GM12873 (cell line): ENCODE measurements around the gene COTL1.

Source experiments
- CTCF ChIP-seq: IDR thresholded peaks from 2 replicates; pipeline ENCODE4 v1.5.1; 2012; ENCODE audit warnings: low read depth, mild to moderate bottlenecking, moderate library complexity, low read length, control low read depth; ENCODE audit not compliant: insufficient read depth; ENCODE audit errors: missing control alignments

COTL1 gene

GRCh38 chr16:84544031-84544773, 73.7 kb downstream of the COTL1 start:
- TF ChIP-seq CTCF: no peak

- no peak for TF ChIP-seq CTCF
Measured at GRCh38 chr16:84543253-84543652, 74.6 kb downstream of the COTL1 start.

- no peak for TF ChIP-seq CTCF
Measured at GRCh38 chr16:84541999-84542817, 75.7 kb downstream of the COTL1 start.

DNA sequence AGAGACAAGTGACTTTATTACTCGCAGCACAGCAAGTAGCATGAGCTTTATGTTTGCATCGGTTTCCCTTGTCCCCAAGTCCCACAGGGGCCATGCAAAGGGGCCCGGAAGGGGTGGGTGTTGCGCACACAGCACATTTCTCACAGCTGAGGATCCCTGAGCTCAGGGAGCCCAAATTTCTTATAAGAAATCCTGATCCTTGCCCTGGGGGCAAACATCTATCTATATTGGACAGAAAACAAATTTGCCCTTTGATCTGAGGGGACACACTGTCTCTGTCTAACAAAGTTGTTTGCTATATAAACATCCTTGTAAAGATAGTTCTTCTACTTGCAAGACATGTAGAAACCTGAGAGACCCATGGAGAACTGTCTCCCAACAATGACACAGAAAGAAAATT, 77.7 kb downstream of the COTL1 start:
- no peak for TF ChIP-seq CTCF

GRCh38 chr16:84538222-84538840, 79.5 kb downstream of the COTL1 start:
- no peak for TF ChIP-seq CTCF

GRCh38 chr16:84537491-84538151, 80.3 kb downstream of the COTL1 start:
- no peak for TF ChIP-seq CTCF
